ENCODE measurements around the gene BAX.

- TF ChIP-seq CTCF (IDR thresholded peaks at IDR 0.05) (no peak), POLR2A (IDR thresholded peaks at IDR 0.05) (no peak)
Observed at GRCh38 chr19:48977061-48977460, 22.4 kb downstream of the BAX start.
